CD4-positive, CD25-positive, alpha-beta regulatory T cell (primary cell): ENCODE measurements around the gene RPRD1B. TPM values are rescaled to one million over a fixed set of nuclear protein-coding genes. Genes with fewer than 3 reads are reported as not detected.

ENCODE experiments used
- ATAC-seq, 2 donors: fragments of 150-1000 bp; cut with Tn5 transposase; one replicate each; pipeline ENCODE4 v1.10.0; 2021; ENCODE audit warnings: low read depth in 2 of 2, moderate number of reproducible peaks in 2 of 2, moderate library complexity in 1 of 2
- DNase-seq, 3 donors: peaks; one replicate each; pipeline versions ENCODE4 v3.0.0 to v3.0.0-alpha.2; 2012 to 2022; ENCODE audit warnings: mixed read lengths in 1 of 3
- H3K27ac ChIP-seq: one replicate; pipeline ENCODE4 v1.7.0; 2013; ENCODE audit warnings: mild to moderate bottlenecking, low read length; ENCODE audit not compliant: insufficient read depth, poor library complexity, severe bottlenecking
- H3K27me3 ChIP-seq: one replicate; pipeline ENCODE4 v1.7.0; 2013; ENCODE audit warnings: low read length; ENCODE audit not compliant: control insufficient read depth, insufficient read depth
- H3K36me3 ChIP-seq: one replicate; pipeline ENCODE4 v1.7.0; 2013; ENCODE audit warnings: mild to moderate bottlenecking, low read length, moderate library complexity; ENCODE audit not compliant: control insufficient read depth, insufficient read depth
- H3K4me1 ChIP-seq: 2 replicates; pipeline ENCODE4 v1.7.0; 2013; ENCODE audit warnings: mild to moderate bottlenecking, low read length; ENCODE audit not compliant: insufficient read depth, control insufficient read depth, poor library complexity, severe bottlenecking
- H3K4me3 ChIP-seq: one replicate; pipeline ENCODE4 v1.7.0; 2013; ENCODE audit warnings: low read depth, mild to moderate bottlenecking, low read length, moderate library complexity
- H3K9me3 ChIP-seq, 2 experiments: 1 replicate in 1 of 2; 2 replicates in 1 of 2; pipeline ENCODE4 v1.7.0; 2013; ENCODE audit warnings: low read length in 2 of 2, mild to moderate bottlenecking in 1 of 2, moderate library complexity in 1 of 2; ENCODE audit not compliant: control insufficient read depth in 2 of 2
- H3K27ac Mint-ChIP-seq, 3 donors: one replicate each; pipeline ENCODE4 v1.8.0; 2020 to 2022; ENCODE audit warnings: mild to moderate bottlenecking in 3 of 3, mixed read lengths in 3 of 3, moderate library complexity in 2 of 3
- H3K27me3 Mint-ChIP-seq: one replicate; pipeline ENCODE4 v1.8.0; 2022; ENCODE audit warnings: mild to moderate bottlenecking, mixed read lengths
- H3K36me3 Mint-ChIP-seq: one replicate; pipeline ENCODE4 v1.8.0; 2020; ENCODE audit warnings: mixed read lengths
- H3K4me1 Mint-ChIP-seq, 4 donors: one replicate each; pipeline ENCODE4 v1.8.0; 2020 to 2022; ENCODE audit warnings: mixed read lengths in 4 of 4, mild to moderate bottlenecking in 1 of 4
- H3K4me3 Mint-ChIP-seq, 4 donors: one replicate each; pipeline ENCODE4 v1.8.0; 2020 to 2022; ENCODE audit warnings: mild to moderate bottlenecking in 4 of 4, mixed read lengths in 4 of 4, moderate library complexity in 3 of 4
- H3K9me3 Mint-ChIP-seq, 7 donors: one replicate each; pipeline ENCODE4 v1.8.0; 2020 to 2022; ENCODE audit warnings: mixed read lengths in 7 of 7, mild to moderate bottlenecking in 3 of 7, moderate library complexity in 2 of 7
- polyA plus RNA-seq, 4 donors: library from polyadenylated mRNA; unstranded; fragments of 300-500 nt; fragmentation: Illumina TruSeq; gene quantifications; one replicate each; pipeline ENCODE4 v1.2.3, GENCODE V29; 2021
- total RNA-seq: library from RNA; stranded (reverse); gene quantifications from one replicate; pipeline ENCODE4 v1.2.3, GENCODE V29; 2022

The RPRD1B gene
- total and polyA plus RNA-seq, 5 donors from 2014 or later: 3.8 to 54.0 (median 4.4) TPM

GRCh38 chr20:38129893-38130609 lies 96.5 kb downstream of the RPRD1B start:
- no peak overlapping the region for H3K27ac Mint-ChIP-seq
- H3K36me3 Mint-ChIP-seq: no peaks in the 10 kb centered on the region
- no peaks in the 10 kb centered on the region for H3K9me3 Mint-ChIP-seq
- no peak overlapping the region for H3K4me3 Mint-ChIP-seq
- Histone ChIP-seq H3K4me3 (no peak overlapping the region), H3K36me3 (no peaks in the 10 kb centered on the region), H3K4me1 (no peaks in the 10 kb centered on the region), H3K27me3 (no peaks in the 10 kb centered on the region), H3K27ac (no peak overlapping the region), H3K9me3 (no peaks in the 10 kb centered on the region)
- peaks cover 0 to 9% (median 0%) of the 10 kb centered on the region in 4 donors for H3K4me1 Mint-ChIP-seq
- H3K27me3 Mint-ChIP-seq: no peaks in the 10 kb centered on the region
- DNase-seq (no peak), ATAC-seq (no peak)

GRCh38 chr20:38130687-38131587 lies 97.4 kb downstream of the RPRD1B start:
- Histone ChIP-seq H3K27me3 (no peaks in the 10 kb centered on the region), H3K4me1 (no peaks in the 10 kb centered on the region), H3K27ac (no peak overlapping the region), H3K9me3 (no peaks in the 10 kb centered on the region), H3K4me3 (no peak overlapping the region), H3K36me3 (no peaks in the 10 kb centered on the region)
- Mint-ChIP-seq H3K27me3 (no peaks in the 10 kb centered on the region), H3K36me3 (no peaks in the 10 kb centered on the region), H3K9me3 (no peaks in the 10 kb centered on the region), H3K27ac (no peak overlapping the region), H3K4me1 (peaks cover 0 to 9% (median 0%) of the 10 kb centered on the region in 4 donors), H3K4me3 (no peak overlapping the region)
- ATAC-seq (no peak), DNase-seq (no peak)

DNA sequence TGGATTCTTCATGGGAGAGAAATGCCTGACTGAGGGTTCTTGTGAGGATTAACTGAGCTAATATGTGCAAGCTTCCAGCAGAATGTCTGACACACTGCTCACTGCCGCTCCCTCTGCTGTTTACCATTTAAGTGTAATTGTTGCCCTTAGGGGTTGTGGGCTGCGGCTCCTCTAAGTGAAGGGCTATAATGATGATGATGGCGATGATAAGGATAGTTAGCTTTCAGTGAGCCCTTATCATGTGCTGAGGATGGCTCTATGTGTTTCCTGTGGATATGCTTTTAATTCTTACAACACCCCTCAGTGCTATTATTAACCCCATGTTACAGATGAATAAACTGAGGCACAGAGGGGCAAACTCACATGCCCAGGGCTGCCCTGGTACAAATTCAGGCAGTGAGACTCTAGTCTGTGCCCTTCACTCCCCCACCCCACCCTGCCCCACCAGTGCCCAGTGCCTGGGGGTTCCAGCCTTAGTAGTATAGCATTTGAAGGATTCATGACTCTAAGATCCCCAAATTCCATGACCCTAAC lies 98.1 kb downstream of the RPRD1B start:
- no peak overlapping the region for H3K4me3 ChIP-seq
- no peak overlapping the region for H3K27ac Mint-ChIP-seq
- no peak overlapping the region for H3K27ac ChIP-seq
- H3K27me3 Mint-ChIP-seq: no peaks in the 10 kb centered on the region
- ATAC-seq (no peak), DNase-seq (no peak)
- no peaks in the 10 kb centered on the region for H3K9me3 Mint-ChIP-seq
- no peaks in the 10 kb centered on the region for H3K4me1 ChIP-seq
- no peaks in the 10 kb centered on the region for H3K27me3 ChIP-seq
- no peaks in the 10 kb centered on the region for H3K36me3 ChIP-seq
- H3K9me3 ChIP-seq: no peaks in the 10 kb centered on the region
- H3K4me3 Mint-ChIP-seq: no peak overlapping the region
- peaks cover 0 to 9% (median 0%) of the 10 kb centered on the region in 4 donors for H3K4me1 Mint-ChIP-seq
- H3K36me3 Mint-ChIP-seq: no peaks in the 10 kb centered on the region

- Histone ChIP-seq H3K9me3 (no peaks in the 10 kb centered on the region), H3K4me1 (no peaks in the 10 kb centered on the region), H3K36me3 (no peaks in the 10 kb centered on the region), H3K27me3 (no peaks in the 10 kb centered on the region), H3K27ac (no peak overlapping the region), H3K4me3 (no peak overlapping the region)
- ATAC-seq (no peak), DNase-seq (no peak)
- H3K36me3 Mint-ChIP-seq: no peaks in the 10 kb centered on the region
- H3K27me3 Mint-ChIP-seq: no peaks in the 10 kb centered on the region
- no peak overlapping the region for H3K4me3 Mint-ChIP-seq
- H3K4me1 Mint-ChIP-seq: peaks cover 0 to 9% (median 0%) of the 10 kb centered on the region in 4 donors
- no peaks in the 10 kb centered on the region for H3K9me3 Mint-ChIP-seq
- no peak overlapping the region for H3K27ac Mint-ChIP-seq
Observed at GRCh38 chr20:38132156-38132909, 98.8 kb downstream of the RPRD1B start.

DNA sequence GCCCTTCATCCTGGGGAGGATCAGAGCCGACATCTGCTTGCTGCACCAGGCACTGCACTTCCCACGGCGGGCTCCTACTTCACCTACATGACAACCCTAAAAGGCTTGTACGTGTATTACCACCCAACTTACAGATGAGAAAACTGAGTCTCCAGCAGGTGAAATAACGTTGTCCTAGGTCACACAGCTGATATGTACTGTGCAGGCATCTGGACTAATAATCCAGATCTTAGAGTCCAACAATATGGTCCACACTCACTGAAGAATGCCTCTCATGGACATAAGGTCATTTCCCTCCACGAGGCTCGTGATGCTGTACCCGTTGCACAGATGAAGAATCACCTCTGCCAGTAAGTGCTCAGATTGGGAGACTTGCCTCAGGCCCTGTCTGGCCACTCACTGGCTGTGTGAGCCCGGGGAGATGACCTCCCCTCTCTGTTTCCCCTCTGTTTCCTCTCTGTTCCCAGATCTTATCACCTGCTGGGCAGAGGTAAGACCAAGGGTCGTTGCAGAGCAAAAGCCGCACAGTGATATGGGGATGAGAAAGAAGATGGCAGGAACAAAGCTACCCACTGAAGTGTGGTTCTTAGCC lies 99.5 kb downstream of the RPRD1B start:
- no peak overlapping the region for H3K27ac Mint-ChIP-seq
- Histone ChIP-seq H3K4me1 (no peaks in the 10 kb centered on the region), H3K27me3 (no peaks in the 10 kb centered on the region), H3K4me3 (no peak overlapping the region), H3K36me3 (no peaks in the 10 kb centered on the region), H3K27ac (no peak overlapping the region), H3K9me3 (no peaks in the 10 kb centered on the region)
- H3K9me3 Mint-ChIP-seq: no peaks in the 10 kb centered on the region
- H3K36me3 Mint-ChIP-seq: no peaks in the 10 kb centered on the region
- no peaks in the 10 kb centered on the region for H3K27me3 Mint-ChIP-seq
- peaks cover 0 to 9% (median 0%) of the 10 kb centered on the region in 4 donors for H3K4me1 Mint-ChIP-seq
- no peak for DNase-seq
- ATAC-seq: no peak
- H3K4me3 Mint-ChIP-seq: no peak overlapping the region

DNA sequence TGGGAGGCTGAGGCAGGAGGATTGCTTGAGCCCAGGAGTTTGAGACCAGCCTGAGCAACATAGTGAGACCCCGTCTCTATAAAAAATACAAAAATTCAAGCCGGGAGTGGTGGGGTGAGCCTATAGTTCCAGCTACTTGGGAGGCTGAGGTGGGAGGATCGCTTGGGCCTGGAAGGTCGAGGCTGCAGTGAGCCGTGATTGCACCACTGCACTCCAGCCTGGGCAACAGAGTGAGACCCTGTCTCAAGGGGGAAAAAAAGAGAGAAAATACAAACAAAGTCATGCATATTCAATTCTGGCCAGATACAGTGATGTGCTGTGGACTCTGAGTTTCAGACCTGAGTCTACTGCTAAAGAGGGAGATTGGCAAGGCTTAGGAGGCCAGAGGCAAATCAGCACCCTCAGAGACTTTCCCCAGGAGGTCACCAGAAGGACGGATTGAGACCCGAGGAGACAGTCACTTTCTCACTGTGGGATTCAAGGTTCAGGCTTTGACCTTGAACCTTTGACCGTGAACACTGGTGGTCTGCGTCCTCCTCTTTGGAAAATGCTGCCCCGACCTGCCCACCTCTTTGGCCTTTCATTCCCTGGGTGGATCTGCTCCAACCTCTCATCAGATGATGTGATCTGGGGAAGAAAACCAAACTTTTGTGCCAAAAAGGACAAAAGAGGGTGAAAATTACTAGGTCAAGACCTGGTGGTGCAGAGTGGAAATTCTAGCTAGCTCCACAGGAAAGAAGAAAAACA lies 100.3 kb downstream of the RPRD1B start:
- no peaks in the 10 kb centered on the region for H3K9me3 ChIP-seq
- Mint-ChIP-seq H3K4me1 (peaks cover 0 to 9% (median 0%) of the 10 kb centered on the region in 4 donors), H3K36me3 (no peaks in the 10 kb centered on the region), H3K27me3 (no peaks in the 10 kb centered on the region), H3K27ac (no peak overlapping the region), H3K9me3 (peaks cover 0 to 2% (median 0%) of the 10 kb centered on the region in 7 donors), H3K4me3 (no peak overlapping the region)
- H3K4me1 ChIP-seq: no peaks in the 10 kb centered on the region
- DNase-seq: no peak
- H3K27ac ChIP-seq: no peak overlapping the region
- H3K4me3 ChIP-seq: no peak overlapping the region
- no peaks in the 10 kb centered on the region for H3K27me3 ChIP-seq
- no peak for ATAC-seq
- H3K36me3 ChIP-seq: no peaks in the 10 kb centered on the region
